ENCODE measurements around the gene PRKRA. TPM values are rescaled to one million over a fixed set of nuclear protein-coding genes. Genes with fewer than 3 reads are reported as not detected.
A peak's percentile ranks its signal among the peaks of the same experiment; 100 is the strongest.

The PRKRA gene
- total and polyA plus RNA-seq, 2 of the 8 experiments (the other 6 are each of a cell fraction or from before 2014, with no cell fraction given), result 25.4 to 60.4 TPM

DNA sequence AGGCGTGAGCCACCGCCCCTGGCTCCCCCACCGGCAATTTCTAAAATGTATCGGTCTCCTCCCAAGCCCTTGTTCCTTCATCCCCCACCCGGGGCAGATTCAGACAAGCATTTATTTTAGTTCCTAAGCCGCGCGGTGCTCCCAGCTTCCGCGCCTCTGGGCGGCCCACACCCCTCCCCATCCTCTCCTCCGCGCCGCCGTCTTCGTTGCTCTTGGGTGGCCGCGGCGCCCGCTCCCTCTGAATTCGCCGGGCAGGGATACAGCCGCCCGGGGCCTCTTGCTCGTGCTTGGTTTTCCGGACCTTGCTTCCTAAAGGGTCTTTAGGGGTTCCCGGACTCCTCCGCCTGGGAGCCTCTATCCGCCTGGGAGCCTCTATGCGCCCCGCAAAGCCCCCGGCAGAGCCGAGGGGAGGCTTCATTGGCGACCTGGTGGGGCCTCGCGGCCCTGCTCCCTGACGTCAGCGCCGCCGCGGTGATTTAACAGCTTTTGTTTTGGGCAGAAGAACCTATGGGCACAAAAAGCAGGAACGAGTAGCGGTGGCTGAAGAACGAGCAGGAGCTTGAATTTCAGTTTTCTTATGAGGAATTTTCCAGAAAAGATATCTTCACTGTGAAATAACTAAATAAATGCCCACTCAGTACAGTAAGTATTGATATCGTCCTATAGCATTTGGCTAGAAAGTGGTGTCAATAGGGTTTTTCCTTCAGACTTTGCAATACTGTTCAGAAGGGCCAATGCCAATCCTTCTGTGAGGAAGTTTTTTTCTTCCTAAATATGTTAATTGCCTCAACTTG, 37.3 kb downstream of the PRKRA start (continued):
- TF ChIP-seq USF2 (IDR thresholded peaks at IDR 0.05; ENCODE audit: low read length), result no peak
- TF ChIP-seq, protein P1, sequence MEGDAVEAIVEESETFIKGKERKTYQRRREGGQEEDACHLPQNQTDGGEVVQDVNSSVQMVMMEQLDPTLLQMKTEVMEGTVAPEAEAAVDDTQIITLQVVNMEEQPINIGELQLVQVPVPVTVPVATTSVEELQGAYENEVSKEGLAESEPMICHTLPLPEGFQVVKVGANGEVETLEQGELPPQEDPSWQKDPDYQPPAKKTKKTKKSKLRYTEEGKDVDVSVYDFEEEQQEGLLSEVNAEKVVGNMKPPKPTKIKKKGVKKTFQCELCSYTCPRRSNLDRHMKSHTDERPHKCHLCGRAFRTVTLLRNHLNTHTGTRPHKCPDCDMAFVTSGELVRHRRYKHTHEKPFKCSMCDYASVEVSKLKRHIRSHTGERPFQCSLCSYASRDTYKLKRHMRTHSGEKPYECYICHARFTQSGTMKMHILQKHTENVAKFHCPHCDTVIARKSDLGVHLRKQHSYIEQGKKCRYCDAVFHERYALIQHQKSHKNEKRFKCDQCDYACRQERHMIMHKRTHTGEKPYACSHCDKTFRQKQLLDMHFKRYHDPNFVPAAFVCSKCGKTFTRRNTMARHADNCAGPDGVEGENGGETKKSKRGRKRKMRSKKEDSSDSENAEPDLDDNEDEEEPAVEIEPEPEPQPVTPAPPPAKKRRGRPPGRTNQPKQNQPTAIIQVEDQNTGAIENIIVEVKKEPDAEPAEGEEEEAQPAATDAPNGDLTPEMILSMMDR (IDR thresholded peaks at IDR 0.05; ENCODE audit: control extremely low read depth in 1 of 3, insufficient read depth in 1 of 3, low read depth in 1 of 3, low read length in 3 of 3), result no peak
- TF ChIP-seq SIN3A (conservative IDR thresholded peaks at IDR 0.05 in 1 of 2, IDR thresholded peaks at IDR 0.05 in 1 of 2; ENCODE audit: low read depth in 1 of 2, low read length in 2 of 2), result no peak; a peak in 1 of 4 replicates
- TF ChIP-seq NRF1 (IDR thresholded peaks at IDR 0.05; ENCODE audit: low read depth, low read length), result no peak
- no peak for TF ChIP-seq BACH1 (IDR thresholded peaks at IDR 0.05; ENCODE audit: low read length)
- TF ChIP-seq, protein P2, sequence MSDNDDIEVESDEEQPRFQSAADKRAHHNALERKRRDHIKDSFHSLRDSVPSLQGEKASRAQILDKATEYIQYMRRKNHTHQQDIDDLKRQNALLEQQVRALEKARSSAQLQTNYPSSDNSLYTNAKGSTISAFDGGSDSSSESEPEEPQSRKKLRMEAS (IDR thresholded peaks at IDR 0.05), result peak; percentile 66; the same call in 1 of the 2 replicates
- no peak for TF ChIP-seq RFX5 (IDR thresholded peaks at IDR 0.05; ENCODE audit: borderline replicate concordance, low read depth, low read length)
- peak; percentile 14; the same call in 1 of the 2 replicates for TF ChIP-seq JUND (IDR thresholded peaks at IDR 0.05; ENCODE audit: low read length)
- TF ChIP-seq, protein P3, sequence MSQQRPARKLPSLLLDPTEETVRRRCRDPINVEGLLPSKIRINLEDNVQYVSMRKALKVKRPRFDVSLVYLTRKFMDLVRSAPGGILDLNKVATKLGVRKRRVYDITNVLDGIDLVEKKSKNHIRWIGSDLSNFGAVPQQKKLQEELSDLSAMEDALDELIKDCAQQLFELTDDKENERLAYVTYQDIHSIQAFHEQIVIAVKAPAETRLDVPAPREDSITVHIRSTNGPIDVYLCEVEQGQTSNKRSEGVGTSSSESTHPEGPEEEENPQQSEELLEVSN (IDR thresholded peaks at IDR 0.05), result no peak
- TF ChIP-seq MAFK (IDR thresholded peaks at IDR 0.05; ENCODE audit: low read depth, low read length), result no peak
- TF ChIP-seq RNF2 (IDR thresholded peaks at IDR 0.05; ENCODE audit: borderline replicate concordance, low read depth, low read length, missing control alignments, poor library complexity, severe bottlenecking), result no peak
- TF ChIP-seq YY1 (IDR thresholded peaks at IDR 0.05; ENCODE audit: low read depth, low read length), result 0 out of 2 replicates have a peak, but pooled peaks have one; percentile 6
- peak; percentile 14; the same call in 1 of the 2 replicates for TF ChIP-seq CHD2 (IDR thresholded peaks at IDR 0.05; ENCODE audit: low read length)
- no peak for TF ChIP-seq TAF7 (optimal IDR thresholded peaks at IDR 0.05; ENCODE audit: borderline replicate concordance, low read depth, low read length)
- TF ChIP-seq HDAC6 (IDR thresholded peaks at IDR 0.05; ENCODE audit: low read depth, low read length), result no peak

All from H1 (cell line).